Activated naive CD8-positive, alpha-beta T cell treated with anti-CD3 and anti-CD28 coated beads for 36 hours (primary cell): ENCODE data around the gene RALGAPA2. TPM values are rescaled to one million over a fixed set of nuclear protein-coding genes. Genes with fewer than 3 reads are reported as not detected.

ENCODE experiments used
- DNase-seq: peaks from one replicate; pipeline ENCODE4 v3.0.0; 2021
- H3K27ac Mint-ChIP-seq: one replicate; pipeline ENCODE4 v1.8.0; 2022; ENCODE audit warnings: mild to moderate bottlenecking, moderate library complexity, mixed read lengths
- H3K27me3 Mint-ChIP-seq: one replicate; pipeline ENCODE4 v1.8.0; 2022; ENCODE audit warnings: mild to moderate bottlenecking, mixed read lengths
- H3K36me3 Mint-ChIP-seq: one replicate; pipeline ENCODE4 v1.8.0; 2021; ENCODE audit warnings: mild to moderate bottlenecking, mixed read lengths
- H3K4me1 Mint-ChIP-seq: one replicate; pipeline ENCODE4 v1.8.0; 2021; ENCODE audit warnings: mixed read lengths
- H3K4me3 Mint-ChIP-seq: one replicate; pipeline ENCODE4 v1.8.0; 2022; ENCODE audit warnings: mild to moderate bottlenecking, moderate library complexity, mixed read lengths
- H3K9me3 Mint-ChIP-seq: one replicate; pipeline ENCODE4 v1.8.0; 2022; ENCODE audit warnings: mixed read lengths
- total RNA-seq, 2 experiments: library from RNA; stranded (reverse); gene quantifications; one replicate each; pipeline ENCODE4 v1.2.3, GENCODE V29; 2021

The RALGAPA2 gene
- total RNA-seq, 2 experiments from 2014 or later, result 14.7 to 15.6 TPM

DNA sequence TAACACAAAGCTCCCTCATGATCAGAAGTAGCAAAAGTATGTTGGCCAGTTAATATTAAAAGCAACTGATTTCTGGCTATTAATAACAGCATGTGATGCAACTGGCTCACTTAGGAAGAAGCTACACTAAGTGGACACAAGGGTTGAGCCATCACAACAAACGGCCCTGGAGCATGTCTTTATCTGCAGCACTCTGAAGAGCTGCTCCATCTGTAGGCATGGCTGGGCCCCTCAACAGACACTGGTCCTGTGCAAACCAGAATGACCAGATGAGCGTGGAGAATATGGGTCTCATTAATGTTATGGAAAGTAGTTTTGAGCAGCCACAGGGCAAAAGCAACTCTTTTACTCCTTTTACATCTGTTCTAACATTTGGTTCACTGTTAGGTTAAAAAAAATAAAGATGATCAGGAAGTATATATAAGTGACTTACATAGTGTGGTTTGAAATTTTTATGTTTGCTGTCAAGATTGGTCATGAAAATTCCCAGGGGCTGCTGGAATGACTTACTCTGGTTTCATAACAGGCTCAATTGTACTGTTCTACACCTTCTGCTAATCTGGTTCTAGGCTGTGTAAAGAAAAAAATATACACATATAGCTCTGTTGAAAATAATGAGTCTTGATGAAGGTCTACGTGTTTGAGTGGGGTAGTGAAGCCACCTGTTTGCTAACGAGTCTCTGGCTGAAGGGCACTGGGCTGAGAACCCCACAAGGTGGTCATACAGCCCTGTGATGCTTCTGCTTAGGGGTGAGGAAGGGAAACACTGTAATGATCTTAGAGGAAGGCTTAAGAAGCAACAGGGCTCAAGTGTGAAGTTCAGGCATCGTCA, 286.4 kb downstream of the RALGAPA2 start:
- no peaks in the 10 kb centered on the region for H3K27me3 Mint-ChIP-seq
- no peak overlapping the region for H3K27ac Mint-ChIP-seq
- DNase-seq, result no peak
- peaks cover 11% of the 10 kb centered on the region for H3K4me1 Mint-ChIP-seq
- no peak overlapping the region for H3K4me3 Mint-ChIP-seq
- no peaks in the 10 kb centered on the region for H3K9me3 Mint-ChIP-seq
- H3K36me3 Mint-ChIP-seq, result peaks cover 7% of the 10 kb centered on the region

DNA sequence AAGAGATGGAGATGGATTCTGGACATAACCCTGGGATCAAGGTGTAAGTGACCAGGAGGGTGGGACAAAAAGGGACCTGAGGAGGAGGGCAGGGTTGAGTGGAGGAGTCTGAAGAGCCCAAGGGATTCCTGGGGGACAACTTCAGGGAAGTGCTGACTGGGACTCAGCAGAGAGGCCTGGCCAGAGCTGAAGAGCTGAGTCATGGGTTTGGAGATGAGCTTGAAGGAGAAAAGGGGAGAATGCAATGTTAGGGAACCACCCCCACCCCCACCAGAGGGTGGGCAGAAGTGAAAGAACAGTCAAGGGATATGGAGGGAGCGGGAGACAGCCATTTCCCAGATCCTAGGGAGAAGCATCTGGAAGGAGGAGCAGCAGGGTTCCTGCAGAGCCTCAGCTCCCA, 289.3 kb downstream of the RALGAPA2 start:
- Mint-ChIP-seq H3K4me3 (no peak overlapping the region), H3K9me3 (no peaks in the 10 kb centered on the region), H3K36me3 (peaks cover 8% of the 10 kb centered on the region), H3K27me3 (no peaks in the 10 kb centered on the region), H3K4me1 (peaks cover 10% of the 10 kb centered on the region), H3K27ac (no peak overlapping the region)
- DNase-seq, result no peak

DNA sequence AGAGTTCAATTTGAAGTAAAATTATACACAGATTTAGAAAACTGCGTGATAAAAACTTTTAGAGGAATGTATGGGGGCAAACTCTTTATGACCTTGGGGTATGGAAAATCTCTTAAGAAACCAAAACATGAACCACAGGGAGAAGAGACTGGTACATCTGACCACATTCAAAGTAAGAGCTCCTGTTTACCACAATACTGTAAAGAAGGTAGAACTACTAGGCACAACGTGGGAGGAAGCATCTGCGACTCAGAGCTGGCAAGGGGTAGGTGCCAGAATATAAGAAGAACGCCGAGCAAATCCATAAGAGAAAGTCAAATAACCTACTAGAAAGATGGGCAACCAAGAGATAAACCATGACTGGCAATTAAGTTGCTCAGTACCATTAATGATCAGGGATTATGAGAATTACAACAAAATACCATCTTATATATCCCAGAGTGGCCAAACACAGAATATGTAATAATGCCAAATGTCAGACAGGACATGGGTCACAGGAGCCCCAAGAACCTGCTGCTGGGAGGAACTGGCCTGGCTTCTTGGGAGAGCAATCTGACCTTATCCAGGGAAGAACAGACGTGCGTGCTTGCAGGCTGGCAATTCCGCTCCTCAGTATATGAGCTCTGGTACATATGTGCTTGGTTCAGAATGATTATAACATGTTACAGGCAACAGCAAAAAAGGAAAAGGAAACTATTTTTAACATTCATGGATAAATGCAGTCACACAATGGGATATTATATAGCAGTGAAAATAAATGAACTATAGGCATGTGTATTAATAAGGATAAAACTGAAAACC, 294.4 kb downstream of the RALGAPA2 start:
- Mint-ChIP-seq H3K27me3 (no peaks in the 10 kb centered on the region), H3K36me3 (peaks cover 6% of the 10 kb centered on the region), H3K27ac (no peak overlapping the region), H3K4me3 (no peak overlapping the region), H3K9me3 (no peaks in the 10 kb centered on the region), H3K4me1 (peaks cover 5% of the 10 kb centered on the region)
- no peak for DNase-seq

DNA sequence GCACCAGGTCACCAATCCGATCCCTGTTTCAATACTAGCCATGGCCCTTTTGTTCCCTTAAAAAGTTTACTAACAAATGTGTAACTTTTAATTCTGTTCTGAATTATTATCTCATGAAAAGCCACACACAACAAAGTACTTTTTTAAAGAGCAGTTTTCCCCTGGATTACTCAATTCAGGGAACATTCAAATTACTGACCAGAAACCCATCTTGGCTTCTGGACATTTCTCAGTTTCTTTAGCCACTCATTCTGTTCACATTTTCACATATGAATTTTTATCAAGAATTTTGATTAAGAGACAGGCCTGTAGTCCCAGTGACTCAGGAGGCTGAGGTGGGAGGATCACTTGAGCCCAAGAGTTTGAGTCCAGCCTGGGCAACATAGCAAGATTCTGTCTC, 297.1 kb downstream of the RALGAPA2 start:
- DNase-seq, result no peak
- Mint-ChIP-seq H3K36me3 (peaks cover 6% of the 10 kb centered on the region), H3K4me3 (no peak overlapping the region), H3K27ac (no peak overlapping the region), H3K9me3 (no peaks in the 10 kb centered on the region), H3K27me3 (no peaks in the 10 kb centered on the region), H3K4me1 (peaks cover 5% of the 10 kb centered on the region)

DNA sequence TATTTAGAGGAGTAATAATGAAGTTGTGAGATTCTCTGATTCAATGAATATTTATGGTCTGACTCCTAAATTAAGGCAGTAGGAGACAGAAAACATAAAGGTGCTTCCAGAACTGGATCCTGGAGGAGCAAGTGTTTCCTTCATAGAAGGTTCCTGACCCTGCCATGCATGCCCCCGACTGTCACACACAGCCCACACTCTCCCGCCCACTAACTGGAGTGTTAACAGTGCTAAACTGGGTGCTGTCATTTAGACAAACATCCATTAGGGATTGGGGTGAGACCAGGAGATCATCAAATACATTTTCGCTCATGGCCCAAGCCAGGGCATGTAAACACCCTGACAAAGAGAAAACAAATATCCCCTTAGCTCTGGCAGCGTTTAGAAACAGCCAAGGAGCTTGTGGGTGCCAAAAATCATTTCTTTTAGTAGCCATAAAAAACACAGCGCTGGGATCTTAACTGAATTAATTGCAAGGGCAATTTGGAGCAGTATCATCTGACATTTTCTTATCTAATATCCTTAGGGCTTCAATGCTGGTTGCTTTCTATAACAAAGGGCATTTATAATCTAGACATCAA, 297.7 kb downstream of the RALGAPA2 start:
- peaks cover 6% of the 10 kb centered on the region for H3K36me3 Mint-ChIP-seq
- H3K4me1 Mint-ChIP-seq, result peaks cover 5% of the 10 kb centered on the region
- no peaks in the 10 kb centered on the region for H3K27me3 Mint-ChIP-seq
- H3K9me3 Mint-ChIP-seq, result no peaks in the 10 kb centered on the region
- no peak for DNase-seq
- H3K4me3 Mint-ChIP-seq, result no peak overlapping the region
- H3K27ac Mint-ChIP-seq, result no peak overlapping the region

DNA sequence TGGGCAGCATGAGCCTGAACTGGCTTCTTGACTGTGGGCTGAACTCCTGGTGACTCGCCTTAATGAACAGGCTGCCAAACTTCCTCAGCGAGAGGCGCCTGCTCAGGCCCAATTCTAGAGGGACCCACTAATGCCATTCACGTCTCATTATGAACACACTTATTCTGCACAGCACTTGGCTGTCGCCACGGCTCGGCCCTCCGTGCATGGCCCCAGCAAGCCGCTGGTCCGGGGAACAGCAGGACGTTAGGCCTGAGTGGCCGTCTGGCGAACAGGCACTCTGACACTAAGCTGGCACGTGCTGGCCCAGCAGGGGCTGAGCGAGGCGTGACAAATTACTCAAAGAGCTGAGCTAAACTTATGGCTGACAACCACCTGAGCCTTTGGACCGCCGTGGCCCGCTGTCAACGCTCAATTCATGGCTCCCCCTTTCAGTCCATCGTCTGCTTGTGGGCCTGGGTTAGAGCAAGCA, 298.6 kb downstream of the RALGAPA2 start:
- DNase-seq, result no peak
- no peak overlapping the region for H3K4me3 Mint-ChIP-seq
- peaks cover 5% of the 10 kb centered on the region for H3K4me1 Mint-ChIP-seq
- peaks cover 6% of the 10 kb centered on the region for H3K36me3 Mint-ChIP-seq
- no peak overlapping the region for H3K27ac Mint-ChIP-seq
- H3K9me3 Mint-ChIP-seq, result no peaks in the 10 kb centered on the region
- H3K27me3 Mint-ChIP-seq, result no peaks in the 10 kb centered on the region

DNA sequence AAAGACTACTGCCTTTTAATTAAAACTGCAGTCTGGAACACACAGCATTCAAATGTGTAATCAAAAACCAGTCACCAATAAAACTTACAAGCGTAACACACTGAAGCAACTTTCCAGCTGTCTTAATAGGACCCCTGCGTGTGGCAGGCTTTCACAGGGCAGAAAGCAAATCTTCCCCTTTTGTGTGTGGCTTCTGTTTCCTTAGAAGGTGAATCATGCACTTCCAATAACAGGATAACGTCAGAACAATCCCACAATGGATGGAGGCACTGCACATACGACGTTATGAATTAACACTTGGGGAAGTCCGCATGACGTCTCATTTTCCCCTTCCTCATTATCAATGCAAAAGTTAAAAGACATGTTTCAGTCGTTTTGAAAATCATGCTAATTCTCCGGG, 299.7 kb downstream of the RALGAPA2 start:
- H3K36me3 Mint-ChIP-seq, result no peaks in the 10 kb centered on the region
- DNase-seq, result no peak
- no peak overlapping the region for H3K27ac Mint-ChIP-seq
- peaks cover 2% of the 10 kb centered on the region for H3K4me1 Mint-ChIP-seq
- H3K4me3 Mint-ChIP-seq, result no peak overlapping the region
- no peaks in the 10 kb centered on the region for H3K9me3 Mint-ChIP-seq
- no peaks in the 10 kb centered on the region for H3K27me3 Mint-ChIP-seq

DNA sequence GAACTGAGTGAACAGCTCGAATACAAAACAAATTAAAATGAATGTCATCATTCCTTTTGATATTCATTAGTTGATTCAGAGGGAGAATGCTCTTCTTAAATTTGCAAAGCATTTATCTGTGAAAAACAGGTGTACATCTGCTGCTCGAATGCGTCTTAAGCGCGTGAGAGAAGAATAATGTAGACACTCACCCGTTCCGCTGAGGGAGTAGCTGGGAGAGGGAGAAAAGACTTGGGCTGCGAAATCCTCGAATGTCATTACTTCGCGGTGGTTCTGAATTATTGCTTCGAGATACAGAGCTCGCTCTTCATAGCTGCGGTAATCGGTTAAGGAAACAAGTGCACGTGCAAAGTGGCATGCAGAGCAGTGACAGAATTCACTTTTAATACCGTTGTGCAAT, 300.6 kb downstream of the RALGAPA2 start:
- no peak overlapping the region for H3K4me3 Mint-ChIP-seq
- H3K36me3 Mint-ChIP-seq, result no peaks in the 10 kb centered on the region
- no peaks in the 10 kb centered on the region for H3K27me3 Mint-ChIP-seq
- H3K9me3 Mint-ChIP-seq, result no peaks in the 10 kb centered on the region
- H3K27ac Mint-ChIP-seq, result no peak overlapping the region
- DNase-seq, result no peak
- H3K4me1 Mint-ChIP-seq, result peaks cover 2% of the 10 kb centered on the region

DNA sequence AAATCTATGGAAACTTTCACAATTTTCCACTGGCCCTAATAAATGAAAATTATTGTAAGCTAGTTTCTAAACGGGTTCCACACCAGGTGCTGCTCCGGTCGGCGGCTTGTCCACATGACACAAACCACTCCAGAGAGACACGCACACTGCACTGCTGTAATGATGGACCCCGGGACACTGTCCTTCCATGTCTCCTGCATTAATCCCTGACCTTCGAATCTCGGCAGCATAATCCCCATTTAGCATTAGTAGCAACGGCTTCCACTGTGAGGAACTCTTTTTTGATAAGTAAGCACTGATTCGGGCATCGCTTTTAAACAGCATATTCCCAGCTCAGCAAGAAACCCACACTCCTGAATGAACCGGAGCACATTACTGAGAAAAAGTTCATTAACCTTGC, 301.0 kb downstream of the RALGAPA2 start:
- peaks cover 2% of the 10 kb centered on the region for H3K4me1 Mint-ChIP-seq
- no peaks in the 10 kb centered on the region for H3K36me3 Mint-ChIP-seq
- H3K27me3 Mint-ChIP-seq, result no peaks in the 10 kb centered on the region
- H3K27ac Mint-ChIP-seq, result no peak overlapping the region
- H3K4me3 Mint-ChIP-seq, result no peak overlapping the region
- no peak for DNase-seq
- H3K9me3 Mint-ChIP-seq, result no peaks in the 10 kb centered on the region

DNA sequence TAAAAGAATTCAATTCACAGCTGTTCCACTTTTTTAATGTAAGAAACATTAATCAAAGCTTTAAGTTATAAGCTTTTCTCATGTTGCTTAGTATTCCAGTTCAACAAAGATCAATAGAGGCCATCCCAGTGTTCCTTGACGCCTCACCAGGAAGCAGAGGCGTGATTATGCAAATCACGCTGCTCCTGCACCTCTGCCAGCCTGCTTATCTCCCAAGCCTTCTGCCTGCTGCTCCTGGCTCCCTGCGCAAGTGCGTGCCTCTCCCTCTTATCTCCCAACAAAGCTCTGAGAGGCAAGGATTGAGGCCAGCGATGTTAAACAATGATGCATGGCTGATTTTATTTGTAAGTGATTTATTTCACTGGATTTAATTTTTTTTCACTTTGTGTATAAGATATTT, 301.8 kb downstream of the RALGAPA2 start:
- Mint-ChIP-seq H3K27ac (no peak overlapping the region), H3K36me3 (no peaks in the 10 kb centered on the region), H3K27me3 (no peaks in the 10 kb centered on the region), H3K4me3 (no peak overlapping the region), H3K4me1 (peaks cover 2% of the 10 kb centered on the region), H3K9me3 (no peaks in the 10 kb centered on the region)
- DNase-seq, result no peak

DNA sequence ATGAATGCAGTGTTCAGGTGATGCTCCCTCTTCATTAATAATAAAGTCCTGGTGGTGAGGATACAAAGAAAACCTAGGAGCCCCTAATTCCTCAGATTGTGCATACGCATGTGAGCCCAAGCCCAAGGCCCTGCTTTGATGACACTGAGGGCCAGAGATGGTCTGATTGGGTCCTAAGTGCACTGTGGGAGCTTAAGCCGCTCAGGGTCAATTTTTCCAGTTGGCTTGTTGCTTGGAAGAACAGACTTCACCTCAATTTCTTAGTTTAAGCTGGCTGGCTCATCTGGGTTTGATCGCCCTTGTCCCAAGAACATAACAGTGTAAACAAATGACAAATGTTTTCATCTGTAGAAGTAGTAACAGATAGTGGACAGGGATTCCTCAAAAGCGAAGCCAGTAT, 303.1 kb downstream of the RALGAPA2 start:
- no peaks in the 10 kb centered on the region for H3K36me3 Mint-ChIP-seq
- H3K9me3 Mint-ChIP-seq, result no peaks in the 10 kb centered on the region
- no peak overlapping the region for H3K27ac Mint-ChIP-seq
- peaks cover 2% of the 10 kb centered on the region for H3K4me1 Mint-ChIP-seq
- no peak overlapping the region for H3K4me3 Mint-ChIP-seq
- no peak for DNase-seq
- no peaks in the 10 kb centered on the region for H3K27me3 Mint-ChIP-seq

DNA sequence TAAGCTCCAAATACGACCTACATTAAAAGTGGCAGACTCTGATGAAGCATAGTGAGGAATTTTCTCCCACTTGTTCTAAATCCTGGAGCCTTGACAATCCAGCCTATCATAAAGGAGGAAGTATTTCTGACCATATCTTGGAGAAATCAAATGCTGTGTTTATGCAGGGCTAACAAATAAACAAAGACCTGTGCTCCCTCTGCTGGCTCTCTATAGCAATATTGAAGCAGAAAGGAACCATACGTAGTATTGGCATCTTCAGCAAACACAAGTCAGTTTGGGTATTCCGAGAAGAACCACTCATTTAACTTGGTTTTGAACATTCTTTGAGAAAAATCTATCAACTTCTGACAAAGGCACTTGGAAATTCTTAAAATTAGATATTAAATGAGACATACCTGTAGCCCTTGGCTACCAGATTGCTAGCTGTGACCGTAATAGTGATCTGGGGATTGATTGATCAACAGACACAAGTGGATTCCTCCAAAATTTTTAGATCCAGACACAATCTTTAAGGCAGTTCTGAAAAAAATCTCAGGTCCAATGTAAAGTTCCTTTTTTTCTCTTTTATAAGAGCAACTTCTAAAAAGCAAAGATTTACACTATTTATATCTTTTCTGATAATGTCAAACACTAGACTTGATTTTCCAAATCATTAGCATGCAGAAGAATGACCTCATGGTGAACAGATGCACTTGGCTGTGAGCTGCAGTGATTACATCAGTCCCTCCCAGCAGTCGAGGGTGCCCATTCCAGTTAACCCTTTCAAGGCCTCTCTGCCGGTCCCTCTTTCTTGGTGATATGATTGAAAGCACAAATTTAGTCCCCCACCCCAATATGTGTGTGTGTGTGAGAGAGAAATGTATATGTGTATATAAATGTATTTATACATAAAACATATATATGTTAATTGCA, 304.3 kb downstream of the RALGAPA2 start:
- no peak overlapping the region for H3K4me3 Mint-ChIP-seq
- no peaks in the 10 kb centered on the region for H3K9me3 Mint-ChIP-seq
- H3K36me3 Mint-ChIP-seq, result no peaks in the 10 kb centered on the region
- DNase-seq, result no peak
- no peaks in the 10 kb centered on the region for H3K4me1 Mint-ChIP-seq
- no peak overlapping the region for H3K27ac Mint-ChIP-seq
- H3K27me3 Mint-ChIP-seq, result no peaks in the 10 kb centered on the region

DNA sequence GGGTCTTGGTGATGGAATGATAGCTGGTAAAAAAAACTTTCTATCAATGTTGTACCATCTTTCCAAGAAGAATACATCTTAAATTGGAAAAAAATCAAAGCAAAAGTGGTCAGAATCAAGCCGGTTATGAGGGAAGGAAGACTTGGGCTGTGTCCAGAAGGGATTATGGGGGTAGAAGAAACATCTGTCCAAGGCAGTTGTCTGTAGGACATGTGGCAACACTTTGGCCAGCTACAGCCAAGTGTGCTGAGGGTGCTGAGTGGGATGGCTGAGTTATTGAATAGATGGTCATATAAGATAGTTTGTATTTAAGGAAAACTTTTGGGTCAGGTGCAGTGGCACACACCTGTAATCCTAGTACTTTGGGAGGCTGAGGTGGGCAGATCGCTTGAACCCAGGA, 306.1 kb downstream of the RALGAPA2 start:
- DNase-seq, result no peak
- no peaks in the 10 kb centered on the region for H3K4me1 Mint-ChIP-seq
- no peaks in the 10 kb centered on the region for H3K9me3 Mint-ChIP-seq
- no peak overlapping the region for H3K4me3 Mint-ChIP-seq
- H3K36me3 Mint-ChIP-seq, result no peaks in the 10 kb centered on the region
- H3K27me3 Mint-ChIP-seq, result no peaks in the 10 kb centered on the region
- H3K27ac Mint-ChIP-seq, result no peak overlapping the region

DNA sequence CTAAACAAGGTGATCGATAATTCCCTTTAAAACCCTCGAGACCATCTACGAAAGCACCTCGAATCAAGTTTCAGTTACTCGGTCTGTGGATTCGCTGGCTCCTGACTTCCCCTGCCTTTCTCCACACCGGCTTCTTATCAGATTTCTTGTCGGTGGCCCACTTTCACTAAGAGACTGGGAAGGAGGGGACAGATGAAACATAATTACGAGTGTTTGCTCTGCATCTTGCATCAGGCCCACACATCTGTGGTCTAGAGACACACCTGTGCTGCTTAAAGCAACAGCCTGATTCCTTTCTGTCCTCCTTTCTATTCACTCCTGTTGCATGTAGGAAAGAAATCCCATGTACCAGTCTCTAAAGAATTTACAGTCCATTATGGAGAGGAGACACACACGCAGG, 306.8 kb downstream of the RALGAPA2 start:
- no peaks in the 10 kb centered on the region for H3K27me3 Mint-ChIP-seq
- no peak overlapping the region for H3K27ac Mint-ChIP-seq
- no peak for DNase-seq
- H3K4me3 Mint-ChIP-seq, result no peak overlapping the region
- no peaks in the 10 kb centered on the region for H3K4me1 Mint-ChIP-seq
- no peaks in the 10 kb centered on the region for H3K9me3 Mint-ChIP-seq
- no peaks in the 10 kb centered on the region for H3K36me3 Mint-ChIP-seq
